ENCODE measurements around the gene TBL3.

TBL3 gene

DNA sequence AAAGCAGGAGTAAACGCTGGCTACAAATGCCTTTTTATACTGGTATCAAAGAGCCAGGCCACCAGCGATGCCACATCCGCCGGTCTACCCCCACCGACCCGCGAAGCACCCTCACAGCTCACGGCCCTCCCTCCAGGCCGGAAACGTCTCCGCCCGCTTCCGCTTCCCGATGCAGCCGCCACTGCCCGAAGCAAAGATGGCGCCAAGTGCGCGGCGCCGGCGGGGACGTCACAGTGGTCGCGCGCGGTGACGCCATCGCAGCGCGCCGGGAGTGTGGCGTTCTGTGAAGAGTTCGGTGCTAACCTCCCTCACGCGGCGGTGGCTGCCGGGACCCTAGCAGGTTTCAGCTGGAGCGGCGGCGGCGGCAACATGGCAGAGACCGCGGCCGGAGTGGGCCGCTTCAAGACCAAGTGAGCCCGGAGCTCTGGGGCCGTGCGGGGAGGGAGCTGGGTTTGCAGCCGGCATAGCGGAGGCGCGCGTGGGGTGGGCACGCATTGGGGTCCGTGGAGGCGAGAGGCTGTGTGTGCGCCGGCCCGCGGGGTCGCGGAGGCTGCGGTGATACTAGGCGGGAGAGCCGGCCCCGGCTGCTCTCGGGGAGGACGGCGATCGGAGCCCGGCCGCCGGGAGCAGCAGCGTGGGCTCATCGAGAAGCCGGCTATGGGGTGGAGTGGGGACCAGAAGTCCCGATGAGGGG is at the start of gene TBL3 (continued):
- TF ChIP-seq, protein P1, sequence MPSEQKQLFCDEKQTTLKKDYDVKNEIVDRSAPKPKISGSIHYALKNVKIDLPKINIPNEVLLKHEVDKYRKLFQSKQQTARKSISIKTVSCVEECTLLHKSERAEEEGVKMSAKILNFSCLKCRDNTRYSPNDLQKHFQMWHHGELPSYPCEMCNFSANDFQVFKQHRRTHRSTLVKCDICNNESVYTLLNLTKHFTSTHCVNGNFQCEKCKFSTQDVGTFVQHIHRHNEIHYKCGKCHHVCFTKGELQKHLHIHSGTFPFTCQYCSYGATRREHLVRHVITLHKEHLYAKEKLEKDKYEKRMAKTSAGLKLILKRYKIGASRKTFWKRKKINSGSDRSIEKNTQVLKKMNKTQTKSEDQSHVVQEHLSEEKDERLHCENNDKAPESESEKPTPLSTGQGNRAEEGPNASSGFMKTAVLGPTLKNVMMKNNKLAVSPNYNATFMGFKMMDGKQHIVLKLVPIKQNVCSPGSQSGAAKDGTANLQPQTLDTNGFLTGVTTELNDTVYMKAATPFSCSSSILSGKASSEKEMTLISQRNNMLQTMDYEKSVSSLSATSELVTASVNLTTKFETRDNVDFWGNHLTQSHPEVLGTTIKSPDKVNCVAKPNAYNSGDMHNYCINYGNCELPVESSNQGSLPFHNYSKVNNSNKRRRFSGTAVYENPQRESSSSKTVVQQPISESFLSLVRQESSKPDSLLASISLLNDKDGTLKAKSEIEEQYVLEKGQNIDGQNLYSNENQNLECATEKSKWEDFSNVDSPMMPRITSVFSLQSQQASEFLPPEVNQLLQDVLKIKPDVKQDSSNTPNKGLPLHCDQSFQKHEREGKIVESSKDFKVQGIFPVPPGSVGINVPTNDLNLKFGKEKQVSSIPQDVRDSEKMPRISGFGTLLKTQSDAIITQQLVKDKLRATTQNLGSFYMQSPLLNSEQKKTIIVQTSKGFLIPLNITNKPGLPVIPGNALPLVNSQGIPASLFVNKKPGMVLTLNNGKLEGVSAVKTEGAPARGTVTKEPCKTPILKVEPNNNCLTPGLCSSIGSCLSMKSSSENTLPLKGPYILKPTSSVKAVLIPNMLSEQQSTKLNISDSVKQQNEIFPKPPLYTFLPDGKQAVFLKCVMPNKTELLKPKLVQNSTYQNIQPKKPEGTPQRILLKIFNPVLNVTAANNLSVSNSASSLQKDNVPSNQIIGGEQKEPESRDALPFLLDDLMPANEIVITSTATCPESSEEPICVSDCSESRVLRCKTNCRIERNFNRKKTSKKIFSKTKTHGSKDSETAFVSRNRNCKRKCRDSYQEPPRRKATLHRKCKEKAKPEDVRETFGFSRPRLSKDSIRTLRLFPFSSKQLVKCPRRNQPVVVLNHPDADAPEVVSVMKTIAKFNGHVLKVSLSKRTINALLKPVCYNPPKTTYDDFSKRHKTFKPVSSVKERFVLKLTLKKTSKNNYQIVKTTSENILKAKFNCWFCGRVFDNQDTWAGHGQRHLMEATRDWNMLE (tag by site-specific recombination; conservative IDR thresholded peaks at IDR 0.05; ENCODE audit: low read depth): peak; percentile 95
- TF ChIP-seq ZNF701 (tag by site-specific recombination; IDR thresholded peaks at IDR 0.05) (no peak; the same call in 1 of the 2 replicates), ZNF560 (tag by site-specific recombination; IDR thresholded peaks at IDR 0.05; ENCODE audit: borderline replicate concordance) (no peak)

DNA sequence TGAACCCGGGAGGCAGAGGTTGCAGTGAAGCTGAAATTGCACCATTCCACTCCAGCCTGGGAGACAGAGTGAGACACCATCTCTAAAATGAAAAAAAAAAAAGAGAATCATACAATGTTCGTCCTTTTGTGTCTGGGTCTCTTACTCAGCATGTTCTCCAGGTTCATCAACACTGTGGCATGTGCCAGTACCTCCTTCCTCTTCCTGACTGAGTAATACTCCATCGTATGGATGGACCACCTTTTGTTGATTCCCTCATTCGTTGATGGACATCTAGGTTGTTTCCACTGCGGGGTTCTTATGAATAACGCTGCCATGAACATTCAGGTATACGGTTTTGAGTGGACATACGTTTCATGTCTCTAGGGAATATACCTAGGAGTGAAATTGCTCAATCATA is 49.5 kb upstream of the TBL3 start:
- ChIA-PET CTCF (interaction anchor here (0.7 to 1.7 kb wide), 3 partner anchors 14 to 221 kb away, joined by 3 to 6 read pairs (median 4); no protein-coding TSS in a partner anchor), POLR2A (interaction anchor here (0.6 kb wide), 1 partner anchor 100 kb away, joined by 3 read pairs; no protein-coding TSS in a partner anchor)
- Histone ChIP-seq H3K4me1 (ENCODE audit: control insufficient read depth, insufficient read depth, low read length) (no peaks in the 10 kb centered on the region; the same call in 1 of the 2 replicates), H3K27ac (ENCODE audit: extremely low read depth, low read depth, low read length) (no peak overlapping the region), H3K36me3 (ENCODE audit: control insufficient read depth in 2 of 2, insufficient read depth in 1 of 2, low read length in 2 of 2) (no peaks in the 10 kb centered on the region), H3K4me3 (ENCODE audit: low read depth, low read length) (no peak overlapping the region), H3K9me3 (ENCODE audit: control insufficient read depth, insufficient read depth, low read depth, low read length) (no peaks in the 10 kb centered on the region)
- no peak for TF ChIP-seq ZNF776 (tag by site-specific recombination; IDR thresholded peaks at IDR 0.05; ENCODE audit: borderline replicate concordance)
- TF ChIP-seq ZNF146 (tag by site-specific recombination; IDR thresholded peaks at IDR 0.05): peak; percentile 92
- no peak for TF ChIP-seq ZNF548 (tag by site-specific recombination; IDR thresholded peaks at IDR 0.05)
- TF ChIP-seq TRIM28 (IDR thresholded peaks at IDR 0.05; ENCODE audit: borderline replicate concordance, low read length): 0 out of 2 replicates have a peak, but pooled peaks have one; percentile 0
- TF ChIP-seq EGR2 (tag by site-specific recombination; IDR thresholded peaks at IDR 0.05; ENCODE audit: low read depth): no peak
- no peak for TF ChIP-seq ZFP37 (tag by site-specific recombination; IDR thresholded peaks at IDR 0.05)
- TF ChIP-seq ZNF514 (tag by site-specific recombination; IDR thresholded peaks at IDR 0.05): no peak
- TF ChIP-seq ZNF350 (tag by site-specific recombination; IDR thresholded peaks at IDR 0.05): no peak
- TF ChIP-seq ZSCAN30 (tag by site-specific recombination; IDR thresholded peaks at IDR 0.05): no peak
- no peak for TF ChIP-seq ZNF140 (tag by site-specific recombination; IDR thresholded peaks at IDR 0.05)
- no peak for TF ChIP-seq WT1 (tag by site-specific recombination; IDR thresholded peaks at IDR 0.05)
- TF ChIP-seq, protein P2, sequence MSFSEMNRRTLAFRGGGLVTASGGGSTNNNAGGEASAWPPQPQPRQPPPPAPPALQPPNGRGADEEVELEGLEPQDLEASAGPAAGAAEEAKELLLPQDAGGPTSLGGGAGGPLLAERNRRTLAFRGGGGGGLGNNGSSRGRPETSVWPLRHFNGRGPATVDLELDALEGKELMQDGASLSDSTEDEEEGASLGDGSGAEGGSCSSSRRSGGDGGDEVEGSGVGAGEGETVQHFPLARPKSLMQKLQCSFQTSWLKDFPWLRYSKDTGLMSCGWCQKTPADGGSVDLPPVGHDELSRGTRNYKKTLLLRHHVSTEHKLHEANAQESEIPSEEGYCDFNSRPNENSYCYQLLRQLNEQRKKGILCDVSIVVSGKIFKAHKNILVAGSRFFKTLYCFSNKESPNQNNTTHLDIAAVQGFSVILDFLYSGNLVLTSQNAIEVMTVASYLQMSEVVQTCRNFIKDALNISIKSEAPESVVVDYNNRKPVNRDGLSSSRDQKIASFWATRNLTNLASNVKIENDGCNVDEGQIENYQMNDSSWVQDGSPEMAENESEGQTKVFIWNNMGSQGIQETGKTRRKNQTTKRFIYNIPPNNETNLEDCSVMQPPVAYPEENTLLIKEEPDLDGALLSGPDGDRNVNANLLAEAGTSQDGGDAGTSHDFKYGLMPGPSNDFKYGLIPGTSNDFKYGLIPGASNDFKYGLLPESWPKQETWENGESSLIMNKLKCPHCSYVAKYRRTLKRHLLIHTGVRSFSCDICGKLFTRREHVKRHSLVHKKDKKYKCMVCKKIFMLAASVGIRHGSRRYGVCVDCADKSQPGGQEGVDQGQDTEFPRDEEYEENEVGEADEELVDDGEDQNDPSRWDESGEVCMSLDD (tag by site-specific recombination; IDR thresholded peaks at IDR 0.05): no peak

Measured in HEK293 (cell line).